ENCODE measurements around the gene PAF1.
"Not testable (repeated sequence)": the region's sequence is repeated elsewhere in the genome, so short reads cannot be mapped to it uniquely, and the experiment has no call there.

The PAF1 gene

DNA sequence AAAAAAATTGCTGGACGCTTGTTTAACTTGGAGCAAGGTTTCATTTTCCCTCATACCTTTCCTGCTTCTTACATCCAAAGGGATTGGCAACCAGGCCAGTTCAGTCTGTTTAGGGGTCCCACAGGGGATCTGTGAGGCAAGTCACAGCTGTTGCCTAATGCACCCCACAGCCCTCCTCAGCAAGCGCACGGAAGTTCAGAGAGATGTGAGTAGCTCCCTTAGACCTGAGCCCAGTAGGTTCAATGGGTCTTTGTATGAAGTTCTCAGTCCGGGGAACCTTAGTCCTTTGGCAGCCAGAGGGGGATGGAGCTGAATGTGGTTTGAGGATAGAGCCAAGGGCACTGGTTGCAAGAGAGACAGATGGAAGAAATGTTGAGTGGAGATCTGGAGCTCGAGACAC lies 35.7 kb downstream of the PAF1 start:
- no peak for DNase-seq (ENCODE audit: low read depth in 2 of 2)

DNA sequence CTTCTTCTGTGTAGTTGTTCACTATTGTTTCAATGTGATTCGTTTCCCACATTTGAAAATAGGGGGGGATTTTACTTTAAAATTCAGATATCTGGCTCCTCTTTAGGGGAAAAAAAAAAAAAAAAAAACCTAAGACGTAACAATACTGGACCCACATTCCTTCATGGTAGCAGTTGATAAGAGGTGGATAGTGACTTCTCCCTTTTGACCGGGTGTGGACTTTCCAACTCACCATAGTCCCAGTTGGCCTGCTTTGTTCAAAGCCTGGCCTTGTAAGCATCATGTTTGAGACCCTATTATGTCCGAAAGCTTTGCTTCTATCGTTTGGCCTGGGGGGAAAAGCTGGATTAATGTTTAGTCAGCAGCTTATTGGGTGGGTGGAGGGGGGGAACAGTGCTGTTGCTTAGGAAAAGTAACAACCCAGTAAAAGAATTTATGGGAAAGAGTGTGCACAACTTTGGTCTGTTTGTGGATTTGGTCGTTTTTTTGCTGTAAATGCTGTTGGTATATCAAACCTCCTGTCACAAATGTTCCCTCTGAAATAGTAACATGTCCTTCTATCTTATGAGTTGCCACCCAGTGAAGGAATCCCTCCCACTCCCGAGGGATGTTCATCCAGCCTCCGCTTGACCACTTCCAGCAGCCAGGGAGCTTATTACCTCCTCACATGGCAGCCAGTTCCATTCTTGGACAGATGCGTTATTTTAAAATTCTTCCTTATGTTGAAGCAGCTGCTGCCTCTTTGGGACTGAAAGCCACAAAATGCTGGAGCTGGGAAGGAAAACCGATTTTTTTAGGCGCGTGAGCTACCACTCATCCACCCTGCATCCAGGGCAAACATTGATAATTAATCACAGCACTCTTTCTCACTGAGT lies 38.3 kb downstream of the PAF1 start:
- no peak for DNase-seq (ENCODE audit: low read depth in 2 of 2)

DNA sequence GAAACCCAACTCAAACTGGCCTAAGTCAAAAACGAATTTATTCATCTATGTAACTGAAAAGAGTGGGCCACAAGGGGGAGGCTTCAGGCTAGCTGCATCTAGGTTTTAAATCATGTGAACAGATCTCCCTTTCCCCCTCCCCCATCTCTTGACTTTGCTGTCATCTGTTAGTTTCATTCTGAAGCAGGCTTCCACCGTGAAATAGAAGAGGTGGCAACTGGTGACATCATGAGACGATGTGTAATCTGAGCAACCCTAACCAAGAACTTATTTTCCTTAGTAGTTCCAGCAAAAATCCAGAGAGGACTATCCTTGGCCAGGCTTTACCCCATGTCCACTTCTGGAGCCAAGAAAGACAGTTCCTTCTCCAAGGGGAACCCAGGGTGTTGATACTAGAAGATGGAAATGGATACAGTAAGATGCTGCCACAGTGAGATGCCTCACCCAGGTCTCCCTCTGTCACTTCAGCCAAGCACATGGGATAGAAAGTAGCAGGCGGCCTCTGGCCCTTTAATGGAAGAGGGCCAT lies 39.3 kb downstream of the PAF1 start:
- DNase-seq (ENCODE audit: low read depth in 2 of 2) = peak; percentile 39 to 56

DNA sequence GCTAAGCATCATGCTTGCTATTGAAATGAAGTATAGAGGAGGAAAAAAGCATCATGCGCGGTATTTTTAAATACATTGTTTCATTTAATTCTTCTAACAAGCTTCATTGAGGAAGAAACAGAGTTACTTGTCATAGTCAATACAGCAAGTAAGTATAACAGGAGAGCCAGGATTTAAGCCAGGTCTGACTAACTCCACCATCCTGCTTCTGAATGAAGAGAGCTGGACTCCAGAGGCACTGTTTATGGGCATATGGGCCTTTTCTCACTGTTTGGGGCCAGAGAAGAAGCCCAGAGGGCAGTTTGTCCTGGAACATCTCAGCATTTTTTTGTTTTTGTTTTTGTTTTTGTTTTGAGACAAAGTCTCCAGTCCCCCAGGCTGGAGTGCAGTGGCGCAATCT lies 40.8 kb downstream of the PAF1 start:
- no peak for DNase-seq (ENCODE audit: low read depth in 2 of 2)

DNA sequence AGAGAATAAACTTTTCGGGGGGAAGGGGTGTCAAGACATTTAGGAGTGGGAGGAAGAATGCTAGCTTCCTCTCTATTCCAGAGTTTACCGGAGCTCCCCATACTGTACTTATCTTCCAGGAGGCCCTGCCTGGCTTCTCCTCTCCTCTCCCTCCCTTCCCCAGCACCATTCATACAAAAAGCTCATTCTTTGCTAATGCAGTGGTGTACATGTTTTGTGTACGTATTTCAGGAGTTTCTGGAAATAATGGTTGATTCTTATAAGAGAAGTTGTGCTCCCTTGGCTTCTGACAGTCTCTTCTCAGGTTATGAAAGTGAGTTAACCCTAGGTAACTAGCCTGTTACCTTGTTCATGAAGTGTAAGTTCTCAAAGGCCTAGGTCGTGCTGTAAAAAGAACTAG lies 41.6 kb downstream of the PAF1 start:
- no peak for DNase-seq (ENCODE audit: low read depth in 2 of 2)

DNA sequence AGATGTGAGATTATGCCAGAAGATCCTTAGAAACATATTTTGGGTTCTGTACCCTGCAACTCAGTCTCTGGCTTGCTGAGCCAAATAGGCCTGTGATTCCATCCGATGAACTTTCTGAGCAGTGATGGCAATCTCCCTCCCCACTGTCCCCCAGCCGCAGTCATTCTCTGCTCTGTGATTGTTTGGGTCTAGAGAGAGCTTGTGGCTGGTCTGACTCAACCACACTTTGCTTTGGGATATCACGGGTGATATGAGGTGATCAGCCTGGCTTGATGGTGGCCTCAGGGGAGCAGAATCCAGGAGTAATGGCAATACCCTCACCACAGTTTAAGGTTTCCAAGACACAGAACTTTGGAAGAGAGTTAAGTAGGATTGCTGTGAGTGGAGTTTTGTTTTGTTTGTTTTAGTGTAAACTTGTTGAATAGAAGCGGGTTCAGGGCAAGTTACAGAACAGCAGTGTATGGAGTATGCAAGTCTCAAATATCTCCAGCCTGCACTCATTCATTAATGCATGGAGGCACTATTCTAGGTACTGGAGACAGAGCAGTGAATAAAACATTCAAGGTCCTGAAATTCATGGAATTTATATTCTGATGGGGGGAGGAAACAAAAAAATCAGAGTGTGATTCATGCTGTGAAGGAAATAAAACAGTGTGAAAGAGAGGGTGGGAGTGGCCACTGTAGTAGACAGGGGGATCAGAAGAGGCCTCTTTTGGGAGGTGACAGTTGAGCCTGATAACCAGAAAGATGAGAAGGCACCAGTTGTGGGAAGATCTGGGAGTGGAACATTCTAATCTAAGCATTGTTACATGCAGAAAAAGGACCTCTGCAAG lies 43.4 kb downstream of the PAF1 start:
- no peak for DNase-seq (ENCODE audit: low read depth in 2 of 2)

DNA sequence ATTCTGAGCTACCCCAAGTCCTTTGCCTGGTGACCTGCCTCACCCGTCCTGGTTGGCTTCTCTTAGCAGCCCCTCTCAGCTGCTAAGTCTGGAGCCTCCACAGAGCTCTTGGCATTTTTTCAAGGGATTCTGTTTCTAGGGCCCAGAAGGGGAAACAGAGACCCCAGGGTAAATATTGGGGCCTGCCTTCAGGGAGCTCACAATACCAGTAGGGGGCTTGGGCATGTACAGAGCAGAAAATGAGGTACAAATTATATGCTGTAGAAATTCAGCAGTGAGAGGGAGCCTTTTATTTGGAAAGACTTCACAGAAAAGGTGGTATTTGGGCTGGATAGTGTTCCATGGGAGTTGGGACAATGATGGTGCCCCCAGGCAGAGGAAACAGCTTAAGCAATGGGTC lies 45.0 kb downstream of the PAF1 start:
- no peak for DNase-seq (ENCODE audit: low read depth in 2 of 2)

DNA sequence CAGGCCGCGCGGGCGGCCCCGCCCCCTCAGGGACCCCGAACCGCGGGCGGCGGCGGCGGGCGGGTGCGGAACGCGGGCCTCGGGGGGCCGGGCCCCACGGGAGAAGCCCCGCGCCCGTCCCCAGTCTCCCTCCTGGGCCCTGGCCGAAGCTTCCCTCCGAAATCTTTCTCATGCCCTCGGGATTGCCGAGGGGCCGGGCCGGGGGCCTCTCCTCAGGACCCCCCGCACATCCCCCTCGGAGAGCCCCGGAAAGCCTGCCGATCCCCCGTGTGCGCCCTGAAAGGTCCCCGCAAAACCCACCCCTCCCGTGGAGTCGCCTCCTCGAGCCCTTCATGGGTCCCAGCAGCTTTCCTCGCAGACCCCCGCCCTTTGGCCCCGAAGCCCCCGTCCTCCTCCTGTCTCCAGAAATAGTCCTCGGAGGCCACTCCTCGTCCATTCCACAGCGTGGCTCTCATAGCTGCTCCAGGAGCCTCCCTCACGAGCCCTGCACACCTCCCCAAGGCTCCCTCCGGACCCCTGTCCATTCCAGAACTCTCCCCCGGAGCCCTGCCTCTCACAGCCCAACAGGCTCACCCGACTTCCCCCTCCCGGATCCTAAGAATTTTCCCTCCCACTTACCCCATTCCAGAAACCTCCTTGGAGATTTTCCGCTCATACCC lies 48.1 kb downstream of the PAF1 start:
- DNase-seq (ENCODE audit: low read depth in 2 of 2) = no peak

DNA sequence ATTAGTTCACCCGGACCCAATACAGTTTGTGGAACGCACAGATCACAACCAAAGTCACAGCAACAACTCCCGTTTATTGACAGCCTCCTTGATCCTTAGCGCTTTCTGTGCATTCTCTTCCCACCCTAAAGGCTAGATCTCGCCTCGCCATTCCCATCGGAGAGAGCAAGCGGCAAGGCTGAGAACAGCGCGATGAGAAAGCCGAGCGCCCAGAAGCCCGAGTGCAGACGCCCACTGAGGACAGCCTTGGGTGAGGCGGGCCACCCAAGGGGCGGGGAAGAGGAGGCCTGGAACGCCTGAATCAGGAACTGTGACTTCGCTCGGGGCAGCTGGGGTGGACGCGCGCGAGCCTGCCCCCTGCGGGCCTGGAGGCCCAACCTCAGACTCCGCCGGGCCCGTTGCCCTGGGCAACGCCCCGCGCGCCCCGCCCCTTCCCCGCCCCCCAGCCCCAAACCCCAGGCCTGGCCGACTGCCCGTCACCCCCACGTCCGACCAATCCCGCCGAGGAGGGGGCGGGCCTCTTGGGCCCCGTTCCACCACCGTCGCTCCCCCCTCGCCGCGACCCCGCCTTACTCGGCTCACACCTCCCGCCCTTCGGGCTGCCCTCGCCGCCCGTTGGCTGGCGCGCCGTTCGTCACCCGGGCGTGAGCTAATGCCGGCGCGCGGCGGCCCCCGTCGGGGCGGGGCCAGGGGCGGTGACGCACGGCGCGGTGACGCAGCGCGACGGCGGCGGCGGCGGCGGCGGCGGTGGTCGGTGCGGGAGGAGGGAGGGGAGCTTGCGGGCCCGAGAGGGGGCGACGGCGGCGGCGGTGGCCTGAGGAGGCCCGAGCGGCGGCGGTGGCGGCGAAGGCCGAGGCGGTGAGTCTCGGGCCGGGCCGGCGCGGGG lies 48.9 kb downstream of the PAF1 start, which contains the start of gene SAMD4B:
Gene SAMD4B, plus strand, starts transcription at position 703 of the 886 bp plus-strand sequence. CDS start 14,473 bp downstream, outside the sequence.
- peak; percentile 98 to 99 for DNase-seq (ENCODE audit: low read depth in 2 of 2)

DNA sequence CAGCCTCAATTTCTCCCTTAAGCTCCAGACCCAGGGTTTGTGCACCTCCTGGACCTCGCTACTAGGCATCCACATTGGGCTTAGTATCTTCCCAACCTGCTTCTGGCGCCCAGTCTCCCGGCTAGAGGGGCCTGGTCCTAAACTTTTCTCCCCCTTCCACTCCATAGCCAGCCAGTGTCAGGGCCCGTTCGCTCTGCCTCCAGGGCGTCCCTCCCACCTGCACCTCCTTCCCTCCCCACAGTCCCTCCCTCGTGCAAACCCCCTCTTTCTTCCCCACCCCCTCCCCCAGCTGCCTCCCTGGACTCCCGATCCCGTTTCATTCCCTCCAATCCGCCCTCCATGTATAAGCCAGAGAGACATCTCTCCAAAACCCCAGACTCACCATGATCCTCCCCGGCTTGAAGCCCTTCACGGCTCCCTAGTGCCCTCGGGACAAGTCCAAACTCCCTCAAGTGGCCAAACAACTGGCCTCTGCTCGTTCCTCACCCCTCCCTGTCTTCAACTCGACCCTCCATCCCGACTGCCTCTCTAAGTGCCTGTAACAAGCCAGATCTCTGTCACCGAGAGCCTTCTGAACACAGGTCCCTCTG lies 49.7 kb downstream of the PAF1 start:
- DNase-seq (ENCODE audit: low read depth in 2 of 2) = no peak

DNA sequence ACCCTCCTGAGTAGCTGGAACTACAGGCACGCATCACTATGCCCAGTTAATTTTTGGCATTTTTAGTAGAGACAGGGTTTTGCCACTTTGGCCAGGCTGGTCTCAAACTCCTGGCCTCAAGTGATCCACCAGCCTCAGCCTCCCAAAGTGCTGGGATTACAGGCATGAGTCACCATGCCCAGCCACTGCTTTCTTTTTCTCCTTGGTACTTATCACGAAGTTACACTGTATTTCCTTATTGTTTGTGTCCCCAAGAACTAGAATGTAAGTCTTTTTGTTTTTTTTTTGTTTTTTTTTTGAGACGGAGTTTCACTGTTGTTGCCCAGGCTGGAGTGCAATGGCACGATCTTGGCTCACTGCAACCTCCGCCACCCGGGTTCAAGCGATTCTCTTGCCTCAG lies 50.8 kb downstream of the PAF1 start:
- DNase-seq (ENCODE audit: low read depth in 2 of 2) = not testable (repeated sequence)

DNA sequence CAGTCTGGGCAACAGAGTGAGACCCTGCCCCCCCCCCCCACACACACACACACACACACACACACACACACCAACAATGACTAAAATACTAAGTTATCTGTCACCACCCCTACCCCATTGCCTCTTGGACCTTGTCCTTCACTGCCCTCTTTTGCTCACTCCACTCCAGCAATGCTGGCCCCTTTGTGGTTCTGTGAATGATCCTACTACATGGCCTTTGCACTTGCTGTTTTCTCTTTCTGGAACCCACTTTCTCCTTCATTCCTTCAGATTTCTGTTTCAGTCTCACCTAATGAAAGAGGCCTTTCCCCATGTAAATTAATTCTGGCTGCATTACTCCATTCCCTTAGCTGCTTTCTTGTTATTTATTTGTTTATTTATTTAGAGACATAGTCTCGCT lies 51.2 kb downstream of the PAF1 start:
- no peak for DNase-seq (ENCODE audit: low read depth in 2 of 2)

DNA sequence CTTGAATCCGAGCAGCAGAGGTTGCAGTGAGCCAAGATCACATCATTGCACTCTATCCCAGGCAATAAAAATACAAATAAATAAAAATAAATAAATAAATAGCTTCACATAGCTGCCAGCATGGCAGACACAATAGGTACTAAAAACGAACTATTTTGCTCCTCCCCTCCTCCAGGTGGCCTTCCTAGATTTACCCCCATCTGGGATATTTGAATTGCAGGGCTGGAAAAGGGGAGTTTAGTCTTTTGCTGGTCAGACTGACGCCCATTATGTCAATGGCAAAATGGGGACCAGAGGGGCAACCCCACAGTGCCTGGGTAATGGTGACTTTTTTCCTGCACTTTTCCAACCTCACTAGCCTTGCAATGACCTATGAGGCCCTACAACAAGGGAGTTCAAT lies 54.4 kb downstream of the PAF1 start:
- no peak for DNase-seq (ENCODE audit: low read depth in 2 of 2)

All from stimulated activated CD4-positive, alpha-beta T cell treated with anti-CD3 and anti-CD28 coated beads, Interleukin-15, amount 100 ng/mL, for 48 hours (primary cell).